Eye (tissue), 1 donor: ENCODE results near the gene ILF3.

Experiments used
- DNase-seq: peaks from one replicate; pipeline ENCODE4 v3.0.0-alpha.2; 2015

Gene ILF3

GRCh38 chr19:10679743-10680142 is 25.6 kb downstream of the ILF3 start:
- DNase-seq: no peak

GRCh38 chr19:10680545-10681135 is 26.5 kb downstream of the ILF3 start:
- DNase-seq: no peak

DNA sequence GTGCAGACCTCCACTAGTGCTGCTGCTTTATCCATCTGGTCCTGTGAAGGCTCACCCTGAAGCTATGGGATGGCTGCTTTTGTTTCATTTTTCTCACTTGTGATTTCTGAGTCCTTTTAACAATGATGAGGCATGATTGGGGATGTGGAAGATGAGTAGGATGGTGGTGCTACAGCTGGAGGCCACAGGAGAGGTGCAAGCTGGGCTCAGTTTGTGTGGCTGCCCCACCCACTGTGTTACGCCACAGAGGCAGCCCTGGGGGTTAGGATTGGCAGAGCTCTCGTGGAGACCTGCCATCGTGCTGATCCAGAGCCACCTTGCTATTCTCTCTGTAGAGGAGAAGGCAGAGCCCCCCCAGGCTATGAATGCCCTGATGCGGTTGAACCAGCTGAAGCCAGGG is 27.5 kb downstream of the ILF3 start:
- DNase-seq: no peak

- no peak for DNase-seq
Measured at GRCh38 chr19:10682397-10683063, 28.4 kb downstream of the ILF3 start.

DNA sequence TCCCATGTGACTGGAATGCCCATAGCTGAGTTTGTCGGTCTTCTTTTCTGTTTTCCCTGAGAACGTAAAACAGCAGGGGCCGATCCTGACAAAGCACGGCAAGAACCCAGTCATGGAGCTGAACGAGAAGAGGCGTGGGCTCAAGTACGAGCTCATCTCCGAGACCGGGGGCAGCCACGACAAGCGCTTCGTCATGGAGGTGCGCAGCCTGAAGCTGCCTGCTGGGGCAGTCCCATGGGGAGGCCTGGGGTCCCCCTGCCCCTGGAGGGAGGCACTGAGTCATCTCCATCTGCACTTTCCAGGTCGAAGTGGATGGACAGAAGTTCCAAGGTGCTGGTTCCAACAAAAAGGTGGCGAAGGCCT is 28.9 kb downstream of the ILF3 start:
- DNase-seq: no peak

- DNase-seq: no peak
Measured at GRCh38 chr19:10683582-10683981, 29.4 kb downstream of the ILF3 start.

DNA sequence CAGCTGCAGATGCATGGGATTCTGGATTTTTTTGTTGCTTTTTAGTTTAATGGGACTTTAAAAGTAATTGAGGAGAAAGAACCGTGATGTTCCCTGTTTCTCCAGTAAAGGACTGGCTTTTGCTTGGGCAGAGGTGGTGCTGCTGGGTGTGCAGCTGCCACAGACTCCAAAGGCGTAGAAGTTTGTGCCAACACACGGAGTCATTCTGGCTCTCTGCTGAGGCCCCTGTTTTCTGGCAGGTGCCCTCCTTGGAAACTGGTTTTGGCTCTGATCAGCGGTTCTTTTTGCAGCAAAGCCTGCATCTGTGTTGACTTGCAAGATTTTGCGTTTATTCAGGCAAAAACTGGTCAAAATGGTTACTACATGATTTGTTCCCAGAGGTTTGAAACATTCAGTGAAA is 31.1 kb downstream of the ILF3 start:
- DNase-seq: no peak

- no peak for DNase-seq
Measured at GRCh38 chr19:10686193-10686592, 32.0 kb downstream of the ILF3 start.

DNA sequence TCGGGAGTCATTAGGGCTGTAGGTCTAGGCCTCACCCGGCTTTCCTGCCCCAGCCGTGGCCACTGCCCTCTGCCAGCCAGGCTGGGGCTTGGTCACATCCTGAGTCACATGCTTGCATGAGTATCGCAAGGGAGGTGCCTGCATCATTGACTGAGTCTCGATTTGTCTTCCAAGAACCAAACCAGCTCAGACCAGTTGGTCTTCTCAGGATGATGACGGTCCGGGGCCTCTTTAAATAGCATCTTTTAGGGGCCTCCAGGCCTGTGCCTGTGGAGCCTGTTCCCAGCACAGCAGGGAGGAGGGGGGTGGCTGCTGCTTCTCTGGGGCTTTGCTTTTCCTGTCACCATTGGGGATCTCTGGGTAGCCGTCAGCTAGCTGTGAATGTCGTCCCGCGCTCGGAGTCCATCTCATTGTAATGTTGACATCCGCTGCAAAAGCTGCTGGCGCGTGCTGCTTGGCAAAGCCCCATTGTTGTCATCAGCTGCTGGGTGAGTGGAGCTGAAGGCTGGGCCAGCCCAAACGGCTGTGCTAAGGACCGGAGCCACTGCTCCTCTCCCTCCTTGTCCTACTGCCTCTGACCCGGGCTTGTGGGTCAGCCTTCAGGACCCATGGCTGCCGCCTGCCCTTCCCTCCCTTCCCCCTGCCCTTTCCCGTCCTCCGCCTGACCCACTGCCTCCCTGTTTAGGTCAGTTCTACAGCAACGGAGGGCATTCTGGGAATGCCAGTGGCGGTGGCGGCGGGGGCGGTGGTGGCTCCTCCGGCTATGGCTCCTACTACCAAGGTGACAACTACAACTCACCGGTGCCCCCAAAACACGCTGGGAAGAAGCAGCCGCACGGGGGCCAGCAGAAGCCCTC is 32.7 kb downstream of the ILF3 start:
- no peak for DNase-seq

DNA sequence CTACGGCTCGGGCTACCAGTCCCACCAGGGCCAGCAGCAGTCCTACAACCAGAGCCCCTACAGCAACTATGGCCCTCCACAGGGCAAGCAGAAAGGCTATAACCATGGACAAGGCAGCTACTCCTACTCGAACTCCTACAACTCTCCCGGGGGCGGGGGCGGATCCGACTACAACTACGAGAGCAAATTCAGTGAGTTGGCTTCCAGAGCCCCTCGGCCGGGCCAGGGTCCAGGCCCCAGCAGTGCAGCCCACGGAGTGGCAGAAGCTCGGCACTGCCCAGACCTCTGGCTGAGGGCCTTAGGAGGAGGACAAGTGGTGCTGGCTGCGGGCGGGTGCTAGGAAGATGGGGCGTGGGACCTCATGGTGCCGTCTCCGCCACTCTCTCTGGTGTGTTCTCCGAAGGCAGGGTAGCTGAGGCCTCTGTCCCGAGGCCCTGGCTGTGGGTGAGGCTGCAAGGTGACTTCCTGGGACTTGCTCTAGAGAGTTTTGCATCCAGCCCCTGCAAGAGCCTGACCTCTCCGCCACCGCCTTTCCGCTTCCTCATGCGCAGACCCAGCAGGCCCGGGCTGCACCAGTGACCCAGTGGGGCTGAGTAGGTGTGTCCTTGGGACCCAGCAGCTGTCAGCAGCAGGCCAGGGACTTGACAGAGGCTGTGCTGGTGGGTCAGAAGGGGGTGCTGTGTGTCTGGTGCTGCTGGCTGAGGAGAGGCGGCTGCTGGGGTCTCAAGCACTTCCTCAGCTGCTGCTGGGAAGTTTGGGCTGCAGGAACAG is 33.6 kb downstream of the ILF3 start:
- DNase-seq: no peak

DNA sequence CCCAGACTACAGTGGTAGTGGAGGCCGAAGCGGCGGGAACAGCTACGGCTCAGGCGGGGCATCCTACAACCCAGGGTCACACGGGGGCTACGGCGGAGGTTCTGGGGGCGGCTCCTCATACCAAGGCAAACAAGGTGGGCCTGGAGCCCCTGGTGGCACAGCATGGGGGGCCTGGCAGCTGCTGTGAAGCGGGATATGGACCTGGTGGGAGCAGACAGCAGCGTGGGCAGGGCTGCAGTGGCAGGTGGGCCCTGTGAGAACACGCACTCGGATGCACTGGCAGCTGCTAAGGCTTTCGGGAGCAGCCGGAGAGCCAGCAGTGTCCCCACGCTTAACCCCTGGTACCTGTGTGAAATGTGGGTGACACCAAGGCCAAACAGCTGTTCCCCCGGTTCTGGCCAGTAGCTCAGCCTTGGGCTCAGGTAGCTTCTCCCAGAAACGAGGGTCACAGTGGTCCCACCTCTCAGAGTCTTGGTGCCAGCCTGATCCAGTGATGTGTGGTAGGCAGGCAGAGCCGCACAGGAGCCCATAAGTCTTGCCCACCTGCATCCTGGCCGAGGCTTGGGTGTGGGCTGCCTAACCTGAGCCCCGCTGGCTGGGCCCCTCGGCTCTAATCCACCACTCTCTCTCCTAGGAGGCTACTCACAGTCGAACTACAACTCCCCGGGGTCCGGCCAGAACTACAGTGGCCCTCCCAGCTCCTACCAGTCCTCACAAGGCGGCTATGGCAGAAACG is 34.6 kb downstream of the ILF3 start:
- no peak for DNase-seq

DNA sequence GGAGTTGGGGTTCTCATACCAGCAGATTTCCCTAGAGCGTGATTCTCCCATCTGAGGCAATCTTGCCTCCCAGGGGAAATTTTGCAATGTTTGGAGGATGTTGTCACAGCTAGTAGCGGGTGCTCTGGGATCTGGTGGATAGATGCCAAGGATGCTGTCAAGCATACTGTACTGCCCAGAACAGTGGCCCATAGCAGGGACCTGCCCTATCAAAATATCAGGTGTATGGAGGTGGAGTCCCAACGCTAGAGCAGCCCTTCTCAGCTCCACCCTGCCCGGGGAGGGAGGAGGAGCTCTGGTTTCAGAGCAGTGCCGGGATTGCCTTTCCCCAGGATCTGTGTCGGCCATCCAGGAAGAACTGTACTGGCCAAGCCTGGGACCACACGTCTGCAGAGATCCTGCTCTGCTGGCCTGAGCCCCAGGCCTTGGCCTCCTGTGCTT is 36.2 kb downstream of the ILF3 start:
- DNase-seq: no peak

DNA sequence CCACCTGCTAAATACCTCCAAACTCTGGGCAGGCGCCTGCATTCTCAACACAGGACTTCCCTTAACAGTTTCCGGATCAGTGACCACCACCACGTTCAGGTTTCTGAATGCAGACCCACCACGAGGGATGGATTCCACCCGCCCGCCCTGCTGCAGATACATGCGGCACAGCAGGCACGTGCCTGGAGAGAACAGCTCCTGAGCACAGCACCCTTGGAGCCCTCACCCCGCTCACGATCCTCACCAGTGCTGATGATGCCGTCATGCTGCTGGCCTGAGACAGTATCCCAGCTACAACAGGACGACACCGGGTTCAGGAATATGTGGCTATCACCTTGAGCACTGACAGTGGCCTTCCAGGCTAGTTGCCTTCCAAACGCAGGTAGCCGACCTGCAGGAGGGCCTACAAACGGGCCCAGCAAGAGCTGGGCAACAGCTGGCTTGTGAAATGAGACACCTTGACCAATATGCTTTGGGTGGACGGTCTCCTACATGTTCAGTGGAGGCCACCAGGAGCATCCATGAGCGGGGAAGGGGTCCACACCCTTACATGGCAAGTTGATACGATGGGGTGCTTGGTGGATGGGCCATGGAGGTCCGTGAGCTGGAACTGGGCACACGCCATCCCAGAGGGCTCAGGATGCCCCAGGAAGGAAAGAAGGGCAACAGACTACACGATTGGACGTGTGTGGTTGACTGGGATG is 37.2 kb downstream of the ILF3 start:
- DNase-seq: no peak

DNA sequence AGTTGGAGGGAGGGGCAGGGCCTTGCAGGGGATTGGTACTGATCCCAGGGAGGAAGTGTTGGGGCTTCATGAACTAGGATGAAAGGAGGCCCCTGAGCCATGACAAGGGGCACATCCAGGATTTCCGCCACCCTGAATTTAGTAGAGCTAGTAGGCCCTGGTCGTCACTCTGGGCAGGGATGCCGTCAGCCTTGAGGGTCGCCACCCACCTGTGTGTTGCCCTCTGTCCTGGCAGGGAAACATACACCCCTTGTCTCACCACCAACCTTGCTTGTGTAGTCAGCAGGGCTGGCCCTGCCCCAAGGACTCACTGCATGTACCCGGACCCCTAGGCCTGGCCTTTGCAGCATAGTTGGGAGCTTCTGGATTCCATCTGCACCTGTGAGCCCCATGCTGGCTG is 37.7 kb downstream of the ILF3 start:
- DNase-seq: no peak

DNA sequence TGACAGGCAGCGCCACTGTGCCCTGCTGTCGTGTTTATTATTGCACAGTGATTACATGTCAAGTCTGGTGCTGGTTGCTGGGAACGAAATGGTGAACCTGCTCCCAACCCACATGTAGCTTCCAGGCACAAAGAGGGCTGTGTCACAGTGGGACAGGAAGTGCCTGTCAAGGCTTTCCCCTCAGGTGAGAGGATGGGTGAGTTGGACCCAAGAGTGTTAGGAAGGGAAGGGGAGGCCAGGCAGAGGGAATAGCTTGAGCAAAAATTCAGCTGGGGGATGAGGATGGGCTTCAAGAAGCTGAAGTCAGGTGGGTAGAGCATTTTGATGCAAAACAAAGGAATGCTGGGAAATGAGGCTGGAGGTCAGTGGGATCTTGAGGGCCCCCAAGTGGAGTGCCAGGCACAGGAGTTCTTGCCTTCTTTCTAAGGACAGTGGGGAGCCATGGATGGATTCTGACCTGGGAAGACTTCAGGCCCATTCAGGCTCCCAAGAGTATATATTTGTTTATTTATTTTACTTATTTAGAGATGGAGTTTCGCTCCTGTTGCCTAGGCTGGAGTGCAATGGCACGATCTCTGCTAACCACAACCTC is 38.6 kb downstream of the ILF3 start:
- no peak for DNase-seq

GRCh38 chr19:10694706-10695307 is 40.7 kb downstream of the ILF3 start:
- no peak for DNase-seq

DNA sequence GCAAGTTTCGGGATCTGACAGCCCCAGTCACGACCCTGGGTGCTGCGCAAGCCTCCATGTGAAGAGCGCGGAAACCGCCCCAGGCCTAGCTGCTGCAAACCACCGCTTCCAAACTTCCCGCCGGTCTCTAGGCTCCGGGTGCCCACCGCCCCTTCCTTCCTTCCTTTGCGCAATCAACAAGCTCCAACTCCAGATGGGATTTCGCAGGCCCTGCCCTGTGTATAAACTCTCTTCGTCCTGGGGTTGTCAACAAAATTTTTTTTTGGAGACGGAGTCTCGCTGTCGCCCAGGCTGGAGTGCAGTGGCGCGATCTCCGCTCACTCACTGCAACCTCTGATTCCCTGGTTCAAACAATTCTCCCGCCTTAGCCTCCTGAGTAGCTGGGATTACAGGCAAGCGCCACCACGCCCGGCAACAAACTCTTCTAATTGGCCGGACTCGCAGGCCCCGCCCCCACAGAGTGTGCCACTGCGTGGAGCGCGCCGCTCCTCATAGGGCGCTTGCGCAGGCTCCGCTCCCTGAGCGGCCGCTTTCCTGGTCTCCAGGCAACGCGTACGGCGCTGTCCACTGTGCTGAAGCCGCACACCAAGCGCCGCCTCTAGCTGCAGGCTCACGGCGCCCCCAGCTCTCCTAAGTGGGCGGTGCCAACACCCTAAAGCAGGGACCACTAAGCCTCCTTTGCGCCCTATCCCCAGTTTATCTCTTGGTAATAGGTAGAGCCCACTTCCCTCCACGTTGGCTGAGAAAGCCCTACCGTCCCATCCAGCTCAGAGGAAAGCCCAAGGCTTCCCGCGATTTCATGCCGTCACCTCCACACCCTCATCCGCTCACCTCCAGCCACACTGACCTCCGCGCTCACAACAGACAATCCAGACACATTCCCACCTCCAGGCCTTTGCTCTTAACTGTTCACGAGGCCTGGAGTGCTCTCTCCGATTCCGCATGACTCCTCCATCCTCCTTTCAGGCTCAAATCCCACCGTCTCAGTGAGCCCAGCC is 41.6 kb downstream of the ILF3 start:
- DNase-seq: peak; percentile 97

DNA sequence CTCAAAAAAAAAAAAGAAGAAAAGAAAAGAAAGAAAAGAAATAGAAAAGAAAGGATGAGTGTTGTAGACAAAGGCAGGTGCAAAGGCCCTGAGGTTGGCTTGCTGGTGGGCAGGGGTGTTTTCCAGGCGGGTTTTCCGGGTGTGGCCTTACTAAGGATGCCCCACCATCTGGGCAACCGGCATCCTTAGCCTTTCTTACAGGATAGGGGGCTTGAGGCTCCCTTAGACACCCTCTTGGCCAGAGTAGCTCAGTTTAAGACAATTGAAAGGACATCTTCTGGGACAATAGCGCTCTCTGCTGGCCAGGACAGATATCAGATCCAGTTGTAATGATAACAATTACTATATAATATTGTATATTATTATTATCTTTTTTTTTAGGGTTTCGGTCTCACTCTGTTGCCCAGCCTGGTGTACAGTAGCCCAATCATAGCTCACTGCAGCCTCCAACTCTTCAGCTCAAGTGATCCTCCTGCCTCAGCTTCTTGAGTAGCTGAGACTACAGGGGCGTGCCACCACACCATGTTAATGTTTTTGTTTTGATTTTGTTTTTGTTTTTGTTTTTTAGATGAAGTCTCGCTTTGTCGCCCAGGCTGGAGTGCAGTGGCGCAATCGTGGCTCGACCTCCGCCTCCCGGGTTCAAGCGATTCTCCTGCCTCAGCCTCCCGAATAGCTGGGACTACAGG is 45.6 kb downstream of the ILF3 start:
- peak; percentile 63 for DNase-seq

DNA sequence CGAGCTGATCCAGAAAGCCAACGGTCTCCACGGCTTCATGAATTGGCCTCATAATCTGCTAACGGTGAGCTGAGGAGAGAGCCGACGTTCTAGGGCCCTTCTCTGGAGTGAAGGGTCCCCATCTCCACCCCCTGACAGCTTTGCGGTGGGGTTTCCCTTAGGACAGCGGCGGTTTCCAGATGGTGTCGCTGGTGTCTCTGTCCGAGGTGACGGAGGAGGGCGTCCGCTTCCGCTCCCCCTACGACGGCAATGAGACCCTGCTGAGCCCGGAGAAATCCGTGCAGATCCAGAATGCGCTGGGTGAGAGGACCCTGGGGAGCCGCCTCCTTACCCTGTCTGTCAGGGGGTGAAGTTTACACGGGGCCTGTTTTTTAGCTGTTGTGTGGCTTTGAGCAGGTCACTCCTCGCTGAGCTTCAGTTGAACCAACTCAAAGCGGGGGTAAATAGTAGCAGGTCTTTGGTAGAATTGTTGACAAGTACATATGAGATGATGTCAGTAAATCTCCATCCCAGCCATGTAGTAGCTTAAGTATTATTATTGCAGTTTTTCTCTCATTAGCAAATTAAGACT is 47.9 kb downstream of the ILF3 start:
- DNase-seq: peak; percentile 57
